Amniotic stem cell (primary cell): ENCODE data around the gene BPIFB2.
"Not testable (repeated sequence)": the region's sequence is repeated elsewhere in the genome, so short reads cannot be mapped to it uniquely, and the experiment has no call there.

Experiments used
- DNase-seq: peaks from one replicate; lab custom pipeline; 2025; lab: John Stamatoyannopoulos, UW

BPIFB2 gene

GRCh38 chr20:32971703-32972161 is 35.8 kb upstream of the BPIFB2 start:
- no peak for DNase-seq

GRCh38 chr20:32972181-32973076 is 35.1 kb upstream of the BPIFB2 start:
- no peak for DNase-seq

- no peak for DNase-seq
Measured at GRCh38 chr20:32973077-32973717, 34.3 kb upstream of the BPIFB2 start.

- DNase-seq, result not testable (repeated sequence)
Measured at GRCh38 chr20:32974204-32975064, 33.1 kb upstream of the BPIFB2 start.

DNA sequence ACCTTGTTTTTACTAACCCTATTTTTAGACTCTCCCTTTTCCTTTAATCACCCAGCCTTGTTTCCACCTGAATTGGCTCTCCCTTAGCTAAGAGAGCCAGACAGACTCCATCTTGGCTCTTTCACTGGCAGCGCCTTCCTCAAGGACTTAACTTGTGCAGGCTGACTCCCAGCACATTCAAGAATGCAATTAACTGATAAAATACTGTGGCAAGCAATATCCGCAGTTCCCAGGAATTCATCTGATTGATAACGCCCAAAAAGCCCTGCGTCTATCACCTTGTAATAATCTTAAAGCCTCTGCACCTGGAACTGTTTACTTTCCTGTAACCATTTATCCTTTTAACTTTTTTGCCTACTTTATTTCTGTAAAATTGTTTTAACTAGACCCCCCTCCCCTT is 32.4 kb upstream of the BPIFB2 start:
- DNase-seq, result not testable (repeated sequence)

- no peak for DNase-seq
Measured at GRCh38 chr20:32975698-32976674, 31.5 kb upstream of the BPIFB2 start.

DNA sequence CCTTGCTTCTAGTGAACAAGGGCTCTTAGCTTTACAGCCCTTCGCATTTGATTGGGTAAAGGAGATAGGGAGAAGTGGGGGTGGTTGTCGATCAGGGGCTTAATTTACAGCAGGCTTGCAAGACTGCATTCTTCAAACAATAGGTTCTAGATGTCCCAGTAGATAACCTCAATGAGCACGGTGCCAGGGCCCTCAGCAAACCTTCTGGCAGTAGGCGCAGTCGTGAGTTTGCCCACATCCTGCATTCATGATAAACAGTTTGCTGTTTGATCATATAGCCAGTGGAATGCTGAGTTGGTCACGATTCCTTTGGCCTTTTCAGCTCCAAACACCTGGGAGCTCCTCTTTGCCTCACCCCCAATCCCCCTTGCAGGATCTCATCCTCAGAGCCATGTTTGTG is 30.8 kb upstream of the BPIFB2 start:
- no peak for DNase-seq

DNA sequence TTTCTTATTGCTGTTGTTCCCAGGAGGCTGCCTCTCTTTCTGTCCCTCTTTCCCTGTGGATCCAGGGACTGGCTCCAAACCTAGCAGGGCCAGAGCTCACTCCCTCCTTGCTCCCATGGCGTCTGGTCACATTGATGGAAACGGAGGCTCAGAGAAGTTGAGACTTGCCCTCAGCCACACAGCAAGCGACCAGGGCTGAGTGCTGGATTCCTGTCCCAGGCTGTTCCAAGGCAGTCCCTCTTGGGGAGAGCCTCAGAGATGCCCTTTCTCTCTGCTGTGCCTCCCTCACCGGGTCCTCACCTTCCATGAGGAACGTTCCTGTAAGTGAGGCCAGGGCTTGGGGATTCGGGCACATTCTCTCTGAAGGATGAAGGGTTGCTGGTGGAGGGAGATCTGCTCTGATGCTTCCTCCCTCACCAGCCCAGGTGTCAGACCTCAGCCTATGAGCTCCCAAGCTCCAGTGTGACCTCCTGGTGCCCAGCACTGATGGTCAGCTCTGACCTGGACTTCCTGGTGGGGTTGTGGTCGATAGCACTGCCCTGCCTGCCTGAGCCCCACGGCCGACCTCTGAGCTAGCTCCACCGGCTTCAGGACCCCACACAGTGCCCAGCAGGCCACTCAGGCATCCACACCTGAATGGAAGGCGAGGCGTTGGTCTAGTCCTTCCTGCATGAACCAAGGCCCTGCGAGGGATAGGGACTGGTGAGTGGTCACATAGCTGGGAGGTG is 30.1 kb upstream of the BPIFB2 start:
- no peak for DNase-seq

- DNase-seq, result no peak
Measured at GRCh38 chr20:32978009-32978335, 29.5 kb upstream of the BPIFB2 start.

GRCh38 chr20:32979201-32979998 is 28.1 kb upstream of the BPIFB2 start:
- no peak for DNase-seq

DNA sequence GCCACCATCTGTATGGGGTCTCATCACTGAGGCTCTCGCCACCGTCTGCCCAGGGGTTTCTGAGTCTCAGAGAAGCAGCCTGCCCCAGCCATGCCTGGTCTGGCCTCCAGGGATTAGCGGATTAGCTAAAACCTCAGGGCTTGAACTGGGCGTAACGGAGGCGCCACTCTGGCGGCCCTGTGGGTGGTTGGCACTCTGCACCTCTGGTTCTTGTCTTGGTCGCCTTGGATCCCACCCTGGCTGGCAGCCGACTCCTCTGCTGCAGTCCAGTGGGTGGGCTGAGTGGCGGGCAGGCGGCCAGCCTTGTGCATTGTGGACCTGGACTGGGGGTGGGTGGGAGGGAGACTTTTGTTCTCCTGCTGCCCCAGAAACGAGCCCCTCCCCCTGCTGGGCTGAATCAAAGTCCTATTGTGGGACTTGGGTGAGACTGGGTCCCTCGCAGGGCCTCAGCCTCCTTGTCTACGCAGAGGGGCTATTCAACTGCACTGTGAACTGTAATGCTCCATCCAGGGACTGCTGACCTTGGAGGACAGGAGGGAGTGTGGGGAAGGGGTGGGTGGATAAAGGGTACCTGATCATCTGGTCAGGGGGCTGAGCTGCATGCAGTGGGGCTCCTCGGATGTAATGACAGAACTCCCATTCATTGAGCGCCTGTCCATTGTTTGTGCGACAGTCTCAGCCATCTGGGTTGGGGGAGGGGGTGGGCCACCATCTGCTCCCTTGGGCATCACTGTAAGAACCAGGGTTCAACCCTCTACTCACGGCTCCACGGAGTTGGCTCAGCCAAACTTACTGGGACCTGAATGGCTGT is 27.2 kb upstream of the BPIFB2 start:
- DNase-seq, result no peak

DNA sequence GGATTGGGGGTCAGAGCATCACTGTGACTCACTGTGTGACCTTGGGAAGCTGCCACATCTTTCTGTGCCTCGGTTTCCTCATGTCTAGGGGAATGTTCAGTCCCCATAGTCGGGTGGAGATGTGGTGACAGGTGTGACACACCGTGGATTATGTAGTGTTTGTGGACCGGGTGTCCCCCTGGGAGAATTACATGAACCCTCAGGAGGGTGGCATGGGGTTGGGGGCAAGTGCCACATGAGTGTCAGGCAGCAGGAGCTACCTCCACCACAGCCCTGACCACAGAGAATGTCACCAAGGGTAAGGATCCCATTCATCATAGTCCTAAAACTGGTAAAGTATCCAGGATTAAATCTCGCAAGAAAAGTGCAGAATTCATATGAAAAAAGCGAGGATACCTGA is 26.5 kb upstream of the BPIFB2 start:
- no peak for DNase-seq

DNA sequence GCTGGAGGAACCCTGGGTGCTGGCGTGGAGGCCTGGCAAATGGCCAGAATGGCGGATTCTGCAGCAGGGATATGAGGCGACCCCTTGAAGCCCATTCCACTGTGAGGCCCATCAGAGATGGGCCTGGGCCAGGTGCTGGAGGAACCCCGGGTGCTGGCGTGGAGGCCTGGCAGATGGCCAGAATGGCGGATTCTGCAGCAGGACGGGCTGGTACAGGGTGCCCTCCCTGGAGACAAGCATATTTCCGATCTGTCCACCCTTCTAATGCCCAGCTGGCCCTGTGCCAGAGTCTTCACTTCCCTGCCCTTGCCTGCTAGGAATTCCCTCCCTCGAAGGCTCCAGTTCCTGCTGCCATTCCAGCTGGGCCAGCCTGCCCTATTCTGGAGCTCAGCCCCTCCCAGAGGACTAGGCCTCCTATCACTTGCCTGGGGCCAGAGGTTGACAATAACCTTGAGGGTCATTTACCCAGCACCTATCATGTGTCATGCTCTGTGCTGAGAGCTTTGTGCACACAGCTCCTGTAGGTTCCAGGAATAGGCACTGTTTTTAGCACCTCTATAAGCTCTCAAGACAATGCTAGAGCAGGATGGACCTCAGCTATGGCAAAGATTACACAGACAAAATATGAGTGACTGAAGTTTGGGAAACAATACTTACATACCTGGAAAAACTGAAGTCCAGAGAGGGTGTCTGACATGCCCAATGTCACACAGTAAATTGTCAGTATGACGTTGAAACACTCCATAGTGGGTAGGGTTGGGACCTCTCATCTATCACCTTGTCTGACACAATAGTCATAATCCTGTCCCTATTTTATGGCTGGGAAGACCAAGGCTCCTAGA is 24.7 kb upstream of the BPIFB2 start:
- DNase-seq, result no peak

- no peak for DNase-seq
Measured at GRCh38 chr20:32983459-32984112, 23.9 kb upstream of the BPIFB2 start.

- no peak for DNase-seq
Measured at GRCh38 chr20:32984196-32984595, 23.3 kb upstream of the BPIFB2 start.

- DNase-seq, result no peak
Measured at GRCh38 chr20:32984631-32985354, 22.7 kb upstream of the BPIFB2 start.

DNA sequence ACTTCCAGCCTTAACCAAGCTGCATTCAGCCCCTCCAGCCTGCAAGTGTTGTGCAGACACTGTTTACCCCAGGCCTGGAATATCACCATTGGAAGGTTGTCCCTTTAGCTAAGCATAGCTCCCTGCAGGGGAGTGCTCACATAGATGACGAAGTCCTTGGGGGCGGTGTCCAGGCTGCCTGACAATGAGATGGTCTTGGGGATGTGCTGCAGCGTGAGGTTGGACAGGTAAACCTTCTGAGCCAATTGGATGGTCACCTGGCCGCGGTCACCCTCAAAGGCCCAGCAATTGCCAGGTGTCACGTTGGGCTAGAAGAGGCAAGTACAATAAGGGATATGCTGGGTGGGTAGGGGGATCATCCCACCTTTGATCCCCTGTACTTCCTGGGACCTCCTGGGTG is 21.9 kb upstream of the BPIFB2 start:
- no peak for DNase-seq
